Uterus (tissue), 2 donors: ENCODE data around the gene SLC17A9.

Experiments
- CTCF ChIP-seq, 4 experiments: fragments of 200-600 bp in 2 of 4; fragments of 450-650 bp in 2 of 4; sonication (generic) in 2 of 4; IDR thresholded peaks; one replicate each; pipeline ENCODE4 v1.5.1; 2016 to 2019; ENCODE audit warnings: antibody characterized with exemption in 4 of 4, mild to moderate bottlenecking in 2 of 4, moderate library complexity in 1 of 4
- POLR2A ChIP-seq, 2 donors: fragments of 450-650 bp; IDR thresholded peaks; one replicate each; pipeline ENCODE4 v1.6.1; 2016; ENCODE audit warnings: antibody characterized with exemption in 2 of 2, mild to moderate bottlenecking in 1 of 2, moderate library complexity in 1 of 2

DNA sequence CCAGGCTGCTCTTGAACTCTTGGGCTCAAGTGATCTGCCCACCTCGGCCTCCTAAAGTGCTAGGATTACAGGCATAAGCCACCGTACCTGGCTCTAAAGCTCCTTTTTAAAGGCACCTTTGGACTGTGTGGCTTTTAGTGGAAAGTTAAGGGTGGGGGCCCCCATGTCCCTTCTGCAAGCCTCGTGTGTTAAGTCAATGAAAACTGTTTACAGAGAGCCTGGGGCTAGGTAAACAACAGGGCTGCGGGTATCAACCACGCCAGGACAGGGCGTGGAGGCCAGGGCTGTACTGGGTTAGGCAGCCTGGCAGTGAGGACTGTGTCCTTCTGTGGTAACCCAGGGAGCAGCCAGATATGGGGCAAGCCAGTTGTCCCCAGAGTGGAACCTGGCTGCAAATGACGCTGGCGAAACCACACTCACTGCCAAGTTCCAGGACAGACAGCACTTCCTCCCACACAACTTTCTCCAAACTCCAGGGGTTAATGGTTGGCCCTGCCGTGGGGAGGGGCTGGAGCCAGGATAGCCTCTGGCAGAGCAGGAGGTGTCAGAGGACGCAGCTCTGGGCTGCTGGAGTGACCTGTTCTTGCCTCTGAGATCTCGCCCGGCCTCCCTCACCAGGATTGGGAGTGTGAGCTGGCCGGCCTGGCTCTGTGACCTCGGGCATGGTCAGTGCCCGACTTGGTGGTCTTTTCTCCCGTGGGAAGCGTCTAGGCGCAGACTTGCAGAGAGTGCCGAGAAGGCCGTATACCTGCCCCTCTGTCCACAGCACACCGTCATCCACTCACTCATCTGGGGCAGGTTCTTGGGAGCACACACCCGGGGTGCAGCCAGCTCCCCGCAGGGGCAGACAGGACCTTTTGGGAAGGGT lies 3.2 kb downstream of the SLC17A9 start:
- TF ChIP-seq CTCF (IDR thresholded peaks at IDR 0.05), result no peak
- no peak for TF ChIP-seq POLR2A (IDR thresholded peaks at IDR 0.05)
